OCI-LY7 (cell line): ENCODE data around the gene ANKUB1.

ENCODE experiments used
- CTCF ChIP-seq: fragments of 200-600 bp; sonication (generic); conservative IDR thresholded peaks from 2 replicates; pipeline ENCODE4 v1.5.1; 2014; ENCODE audit warnings: mild to moderate bottlenecking, antibody characterized with exemption, low read length, moderate library complexity, mixed read lengths
- EZH2phosphoT487 ChIP-seq: fragments of 200-600 bp; sonication (generic); IDR thresholded peaks from 2 replicates; pipeline ENCODE4 v1.6.1; 2018; ENCODE audit warnings: low read depth, borderline replicate concordance, mild to moderate bottlenecking, mixed run types, antibody characterized with exemption, low read length, moderate library complexity, mixed read lengths

- no peak for TF ChIP-seq CTCF
- no peak for TF ChIP-seq EZH2phosphoT487
Measured at GRCh38 chr3:149781741-149782140, 10.6 kb downstream of the ANKUB1 start.
